Measurements from ENCODE around the gene KLF5.

The KLF5 gene

DNA sequence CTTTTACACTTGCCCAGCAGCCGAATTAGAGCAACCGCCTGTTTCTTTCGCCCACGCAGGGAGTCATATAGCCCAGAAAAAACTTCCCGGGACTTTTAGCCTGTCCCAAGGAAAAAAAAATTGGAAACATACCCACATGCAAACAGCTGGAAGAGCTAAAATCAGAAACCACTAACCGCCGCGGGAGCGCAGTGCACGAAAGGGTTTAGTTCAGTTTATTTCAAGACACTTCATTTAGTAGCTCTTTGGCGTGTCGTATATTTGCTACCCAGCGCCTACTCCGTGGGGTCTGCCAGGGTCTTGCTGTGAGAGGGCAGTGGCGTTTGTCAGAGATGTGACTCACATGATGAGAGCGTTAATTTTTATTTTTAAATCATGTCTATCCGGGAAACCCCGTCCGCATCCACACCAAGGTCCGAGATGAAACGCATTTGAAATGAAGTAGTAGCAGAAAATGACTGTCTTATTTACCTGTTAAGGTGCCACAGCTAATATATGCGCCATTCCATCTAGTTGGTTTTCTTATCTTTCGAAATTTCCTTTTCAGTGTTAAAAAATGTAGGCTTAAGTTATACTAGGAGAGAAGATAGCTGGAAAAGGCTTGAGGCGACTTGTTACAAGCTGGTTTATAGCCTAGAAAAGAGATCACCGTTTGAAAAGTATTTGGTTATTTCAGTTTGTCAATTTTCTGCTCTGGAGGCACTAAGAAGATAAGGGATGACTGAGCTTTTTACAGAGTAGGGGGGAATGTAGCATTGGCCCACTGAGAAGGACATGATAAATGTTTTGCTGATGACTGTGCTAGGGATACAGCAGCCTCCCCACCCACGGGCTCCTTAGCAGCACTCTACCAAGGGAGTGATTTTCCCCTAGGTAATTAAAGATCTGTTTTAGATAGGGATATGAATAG, 1.7 kb downstream of the KLF5 start:
- DNase-seq: peak; percentile 71

GRCh38 chr13:73061473-73061872, 2.7 kb downstream of the KLF5 start:
- DNase-seq: no peak

GRCh38 chr13:73061876-73062275, 3.1 kb downstream of the KLF5 start:
- DNase-seq: peak; percentile 64

- no peak for DNase-seq
Measured at GRCh38 chr13:73062468-73062867, 3.7 kb downstream of the KLF5 start.

- DNase-seq: no peak
Measured at GRCh38 chr13:73063166-73063565, 4.4 kb downstream of the KLF5 start.

DNA sequence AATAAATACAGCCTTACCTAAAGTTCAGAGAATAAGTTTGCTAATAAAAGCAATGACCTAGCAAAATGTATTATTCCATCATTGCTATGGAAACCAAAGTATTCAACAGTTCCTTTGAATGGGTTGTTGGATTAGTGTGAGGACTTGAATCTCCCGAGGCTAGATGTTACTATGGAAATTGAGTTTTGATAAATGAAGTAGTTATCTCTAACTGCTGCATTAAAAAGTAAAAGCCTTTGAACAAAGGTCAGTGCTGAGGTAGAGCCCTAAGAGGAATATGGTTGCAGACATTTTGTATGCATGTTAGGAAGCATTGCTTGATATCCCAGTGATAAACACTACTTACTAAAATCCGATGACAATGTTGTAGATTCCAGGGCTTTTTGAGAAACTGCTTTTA, 6.2 kb downstream of the KLF5 start:
- no peak for DNase-seq

- DNase-seq: no peak
Measured at GRCh38 chr13:73065665-73066340, 7.0 kb downstream of the KLF5 start.

GRCh38 chr13:73069206-73069805, 10.5 kb downstream of the KLF5 start:
- no peak for DNase-seq

DNA sequence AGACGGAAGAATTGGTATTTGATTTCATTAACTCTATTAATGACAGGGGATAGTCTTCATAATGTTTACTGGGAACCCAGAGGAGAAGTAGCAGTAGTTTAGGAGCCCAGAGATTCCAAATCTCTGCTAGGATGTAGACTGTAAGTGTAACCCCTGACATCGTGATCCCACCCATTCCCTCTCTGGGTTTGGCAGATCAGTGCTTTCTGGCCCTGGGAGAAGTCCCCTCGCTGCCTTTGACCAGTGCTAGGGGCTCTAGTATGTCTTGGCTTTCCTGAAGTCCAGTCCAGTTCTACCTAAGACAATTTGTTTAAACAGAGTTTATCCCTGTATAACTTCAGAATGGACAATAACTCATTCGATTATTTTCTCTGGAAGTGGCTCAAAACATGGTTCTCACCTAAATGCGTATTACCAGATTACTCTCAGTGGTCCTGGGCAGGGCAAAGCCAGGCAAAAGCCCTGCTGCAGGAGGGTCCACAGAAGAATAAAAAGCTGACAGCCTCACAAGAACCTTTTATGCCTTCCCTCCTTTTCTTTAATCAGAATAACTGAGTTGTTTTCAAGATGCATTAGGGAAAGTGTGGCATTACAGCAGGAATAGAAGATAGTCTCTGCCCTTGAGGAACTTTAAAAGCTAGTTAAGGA, 11.8 kb downstream of the KLF5 start:
- no peak for DNase-seq

DNA sequence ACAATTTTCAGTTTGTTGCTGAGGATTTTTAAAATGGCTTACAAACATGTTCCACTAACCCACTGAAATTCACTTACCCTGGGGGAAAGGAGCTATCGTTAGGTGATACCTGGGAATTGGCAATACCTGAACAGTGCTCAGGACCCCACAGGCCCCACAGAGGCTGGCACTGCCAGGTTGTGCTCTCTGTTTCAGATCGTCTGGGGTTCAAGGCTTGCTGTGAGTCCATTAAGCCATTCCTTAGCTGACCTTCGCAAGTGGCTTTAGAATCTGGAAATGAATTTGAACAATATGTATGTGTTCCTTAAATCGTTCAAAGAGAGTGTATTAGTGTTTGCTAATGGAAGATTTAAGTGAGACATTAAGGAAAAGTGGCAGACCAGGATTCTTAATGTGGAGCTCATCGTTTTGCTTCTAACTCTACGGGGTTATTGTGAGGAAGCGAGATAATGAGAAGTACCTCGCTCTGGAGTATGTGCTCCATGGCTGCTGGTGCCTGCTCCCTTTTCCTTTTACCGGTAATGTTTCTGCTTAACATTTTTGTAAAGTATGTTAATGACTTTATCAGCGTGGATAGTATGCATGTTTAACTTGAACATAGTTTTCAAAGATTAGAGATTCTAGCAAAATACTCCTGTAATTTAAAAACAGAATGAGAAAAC, 13.6 kb downstream of the KLF5 start:
- no peak for DNase-seq

- no peak for DNase-seq
Measured at GRCh38 chr13:73073050-73073449, 14.2 kb downstream of the KLF5 start.

GRCh38 chr13:73074014-73074413, 15.2 kb downstream of the KLF5 start:
- DNase-seq: no peak

DNA sequence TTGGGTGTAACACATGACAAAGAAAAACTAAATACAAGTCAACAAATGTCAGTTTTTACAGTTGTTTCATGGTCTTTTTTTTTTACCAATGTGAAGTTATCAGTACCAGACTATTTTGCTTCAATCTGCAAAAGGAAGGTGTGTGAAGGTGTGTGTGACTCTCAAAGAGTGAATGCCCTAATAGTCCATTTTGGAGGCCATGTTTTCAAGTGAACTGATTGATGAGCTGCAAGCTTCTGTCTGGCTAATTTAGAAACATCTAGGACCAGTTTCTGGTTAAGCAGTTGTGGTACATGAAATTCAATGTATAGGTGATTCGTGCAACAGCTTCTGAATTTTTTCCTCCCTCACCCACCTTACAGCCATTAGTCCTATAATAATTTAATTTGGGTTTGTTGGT, 16.1 kb downstream of the KLF5 start:
- DNase-seq: no peak

DNA sequence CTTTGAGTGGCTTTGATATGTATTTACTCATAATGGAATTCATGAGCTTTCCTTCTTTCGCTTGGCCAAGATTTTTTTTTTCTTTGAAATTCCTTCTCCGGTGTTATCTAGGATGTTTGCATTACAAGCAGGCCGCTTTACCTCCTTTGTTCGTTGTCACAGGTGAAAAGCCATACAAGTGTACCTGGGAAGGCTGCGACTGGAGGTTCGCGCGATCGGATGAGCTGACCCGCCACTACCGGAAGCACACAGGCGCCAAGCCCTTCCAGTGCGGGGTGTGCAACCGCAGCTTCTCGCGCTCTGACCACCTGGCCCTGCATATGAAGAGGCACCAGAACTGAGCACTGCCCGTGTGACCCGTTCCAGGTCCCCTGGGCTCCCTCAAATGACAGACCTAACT, 16.7 kb downstream of the KLF5 start:
- DNase-seq: peak; percentile 74

DNA sequence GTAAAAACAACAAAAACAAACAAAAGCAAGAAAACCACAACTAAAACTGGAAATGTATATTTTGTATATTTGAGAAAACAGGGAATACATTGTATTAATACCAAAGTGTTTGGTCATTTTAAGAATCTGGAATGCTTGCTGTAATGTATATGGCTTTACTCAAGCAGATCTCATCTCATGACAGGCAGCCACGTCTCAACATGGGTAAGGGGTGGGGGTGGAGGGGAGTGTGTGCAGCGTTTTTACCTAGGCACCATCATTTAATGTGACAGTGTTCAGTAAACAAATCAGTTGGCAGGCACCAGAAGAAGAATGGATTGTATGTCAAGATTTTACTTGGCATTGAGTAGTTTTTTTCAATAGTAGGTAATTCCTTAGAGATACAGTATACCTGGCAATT, 17.1 kb downstream of the KLF5 start:
- DNase-seq: no peak

DNA sequence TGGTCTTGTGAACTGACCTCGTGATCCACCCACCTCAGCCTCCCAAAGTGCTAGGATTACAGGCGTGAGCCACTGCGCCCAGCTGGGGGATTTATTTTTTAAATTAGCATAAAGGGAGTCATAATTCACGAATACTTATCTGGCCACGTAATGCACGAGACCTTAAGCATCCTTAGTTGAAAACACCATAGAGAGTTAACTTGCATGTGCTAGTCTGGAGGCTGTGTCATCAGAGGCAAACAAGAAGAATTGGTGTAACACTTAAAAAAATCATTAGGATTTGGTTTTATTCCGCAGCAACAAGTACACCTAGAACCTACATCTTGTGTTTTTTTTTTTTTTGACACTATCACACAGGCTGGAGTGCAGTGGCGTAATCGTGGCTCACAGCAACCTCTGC, 19.1 kb downstream of the KLF5 start:
- DNase-seq: no peak

DNA sequence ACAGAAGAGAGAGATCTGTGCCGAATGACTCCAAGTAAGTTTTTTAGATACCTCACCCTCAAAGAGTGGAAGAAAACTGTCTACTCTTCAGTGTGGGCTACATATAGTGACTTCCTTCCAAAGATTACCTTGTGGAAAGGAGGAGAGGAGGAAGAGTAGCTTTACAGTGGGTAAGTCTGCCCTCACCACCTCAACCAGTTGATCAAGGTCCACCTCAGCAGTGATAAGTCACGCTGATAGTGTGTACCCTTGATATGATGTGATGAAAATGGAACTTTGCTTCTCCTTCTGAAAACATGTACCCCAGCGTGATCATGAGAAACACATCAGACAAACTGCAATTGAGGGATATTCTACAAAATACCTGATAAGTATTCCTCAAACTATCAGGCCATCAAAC, 20.6 kb downstream of the KLF5 start:
- no peak for DNase-seq

DNA sequence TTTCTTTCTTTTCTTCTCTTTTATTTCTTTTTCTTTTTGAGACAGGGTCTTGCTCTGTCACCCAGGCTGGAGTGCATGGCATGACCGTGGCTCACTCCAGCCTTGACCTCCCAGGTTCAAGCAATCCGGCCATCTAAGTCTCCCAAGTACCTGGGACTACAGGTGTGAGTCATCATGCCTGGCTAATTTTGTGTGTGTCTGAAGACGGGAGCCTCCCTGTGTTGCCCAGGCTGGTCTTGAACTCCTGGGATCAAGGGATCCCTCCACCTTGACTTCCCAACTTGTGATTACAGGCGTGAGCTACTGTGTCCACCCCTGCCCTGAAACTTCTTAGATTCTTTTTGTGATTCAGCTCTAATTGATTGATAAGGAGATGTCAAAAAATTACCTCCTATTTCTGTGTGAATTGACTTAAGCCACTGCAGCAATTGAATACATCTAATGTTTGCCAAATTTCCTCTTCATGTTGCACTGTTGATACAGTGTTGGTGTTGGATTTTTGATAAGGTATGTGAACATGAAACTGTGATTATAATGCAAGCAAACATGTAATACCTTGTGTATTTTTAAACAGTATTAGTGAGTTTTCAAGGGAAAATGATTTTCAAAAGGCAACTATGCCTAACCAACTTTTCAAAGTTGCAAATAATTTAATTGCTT, 22.6 kb downstream of the KLF5 start:
- DNase-seq: peak; percentile 60

DNA sequence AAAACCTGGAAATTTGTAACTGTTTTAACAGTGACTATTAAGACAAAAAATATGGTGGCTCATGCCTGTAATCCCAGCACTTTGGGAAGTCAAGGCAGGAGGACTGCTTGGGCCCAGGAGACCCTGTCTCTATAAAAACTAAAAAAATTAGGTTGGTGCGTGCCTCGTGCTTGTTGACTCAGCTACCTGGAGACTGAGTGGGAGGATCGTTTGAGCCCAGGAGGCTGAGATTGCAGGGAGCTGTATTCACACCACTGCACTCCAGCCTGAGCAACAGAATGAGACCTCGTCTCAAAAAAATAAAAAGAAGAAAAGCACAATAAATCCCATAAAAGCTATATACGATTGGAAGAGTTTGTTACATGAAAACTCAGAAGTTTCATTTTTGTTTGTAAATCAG, 23.7 kb downstream of the KLF5 start:
- peak; percentile 69 for DNase-seq

DNA sequence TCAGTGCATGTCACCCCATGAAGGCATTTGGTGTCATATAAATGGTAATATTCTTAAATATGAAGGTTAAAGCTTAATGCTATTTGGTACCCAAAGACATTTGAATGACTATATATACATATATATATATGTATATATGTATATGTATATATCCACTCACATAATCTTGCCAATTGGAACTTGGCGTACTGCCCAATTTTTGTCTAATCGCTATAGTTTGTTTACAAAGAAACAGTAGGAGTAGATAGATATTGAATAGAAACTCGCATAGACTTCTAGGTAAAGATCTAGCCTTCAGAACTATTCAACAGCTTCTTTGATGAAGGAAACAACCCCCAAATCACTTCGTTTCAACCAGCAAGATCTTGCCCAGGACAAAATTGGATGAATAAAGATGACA, 24.1 kb downstream of the KLF5 start:
- no peak for DNase-seq

DNA sequence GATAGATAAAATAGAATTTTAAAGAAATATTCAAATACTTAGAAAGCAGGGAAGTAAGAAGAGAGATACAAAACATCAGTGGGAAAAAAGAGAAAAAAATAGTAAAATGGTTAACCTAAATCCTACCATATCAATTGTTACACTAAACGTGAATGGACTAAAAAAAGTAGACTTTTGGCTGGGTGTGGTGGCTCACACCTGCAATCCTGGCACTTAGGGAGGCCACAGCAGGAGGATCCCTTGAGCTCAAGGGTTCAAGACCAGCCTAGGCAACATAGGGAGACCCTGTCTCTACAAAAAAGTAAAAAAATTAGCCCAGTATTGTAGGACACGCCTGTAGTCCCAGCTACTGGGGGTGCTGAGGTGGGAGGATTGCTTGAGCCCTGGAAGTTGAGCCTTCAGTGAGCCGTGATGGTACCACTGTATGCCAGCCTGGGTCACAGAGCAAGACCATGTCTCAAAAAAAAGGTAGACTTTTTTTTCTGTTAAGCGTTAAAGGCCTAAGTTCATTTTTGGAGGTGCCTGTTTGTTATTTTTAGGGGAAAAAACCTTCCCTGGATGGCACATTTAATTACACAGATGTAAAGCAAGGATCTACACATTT, 29.6 kb downstream of the KLF5 start:
- DNase-seq: no peak

GRCh38 chr13:73089213-73089612, 30.4 kb downstream of the KLF5 start:
- no peak for DNase-seq

All from islet precursor cell (in vitro differentiated cells).